ENCODE measurements around the gene BCR. TPM values are rescaled to one million over a fixed set of nuclear protein-coding genes. Genes with fewer than 3 reads are reported as not detected.
A peak's percentile ranks its signal among the peaks of the same experiment; 100 is the strongest.

Gene BCR
- total and polyA plus RNA-seq, 12 donors = 10.9 to 33.4 (median 25.8) TPM

DNA sequence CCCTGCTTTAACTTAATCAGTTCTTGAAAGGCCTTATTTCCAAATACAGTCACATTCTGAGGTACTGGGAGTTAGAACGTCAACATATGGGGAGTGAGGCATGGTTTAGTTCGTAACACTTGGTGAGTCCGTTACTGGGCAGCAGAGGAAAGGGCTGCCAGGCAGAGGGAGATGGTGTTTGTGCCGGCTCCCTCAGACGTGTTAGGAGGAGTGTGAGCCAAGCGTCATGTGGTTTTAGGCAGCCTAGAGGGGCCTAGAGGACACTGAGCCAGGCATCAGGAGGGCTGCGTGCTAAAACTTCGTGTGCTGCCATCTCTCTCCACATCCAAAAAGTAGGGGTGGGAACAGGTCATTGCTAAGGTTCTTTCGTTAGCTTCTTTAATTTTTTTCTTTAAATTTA lies 10.2 kb downstream of the BCR start:
- Histone ChIP-seq H3K36me3 (peaks cover 0 to 24% (median 0%) of the 10 kb centered on the region in 9 donors), H3K27ac (peak overlapping the region in 1 of 10 donors; percentile 3), H3K9me3 (no peaks in the 10 kb centered on the region), H3K4me3 (no peak overlapping the region), H3K4me1 (peaks cover 0 to 55% (median 34%) of the 10 kb centered on the region in 9 donors), H3K27me3 (no peaks in the 10 kb centered on the region)
- intact Hi-C loops (cut with DNase I) = no loop called here
- peak; percentile 32 to 85 (median 56) for ATAC-seq
- 69 to 78% methylated on average over 9 of the region's 9 CpGs for whole genome bisulfite sequencing, 2 donors
- TF ChIP-seq, protein P1, sequence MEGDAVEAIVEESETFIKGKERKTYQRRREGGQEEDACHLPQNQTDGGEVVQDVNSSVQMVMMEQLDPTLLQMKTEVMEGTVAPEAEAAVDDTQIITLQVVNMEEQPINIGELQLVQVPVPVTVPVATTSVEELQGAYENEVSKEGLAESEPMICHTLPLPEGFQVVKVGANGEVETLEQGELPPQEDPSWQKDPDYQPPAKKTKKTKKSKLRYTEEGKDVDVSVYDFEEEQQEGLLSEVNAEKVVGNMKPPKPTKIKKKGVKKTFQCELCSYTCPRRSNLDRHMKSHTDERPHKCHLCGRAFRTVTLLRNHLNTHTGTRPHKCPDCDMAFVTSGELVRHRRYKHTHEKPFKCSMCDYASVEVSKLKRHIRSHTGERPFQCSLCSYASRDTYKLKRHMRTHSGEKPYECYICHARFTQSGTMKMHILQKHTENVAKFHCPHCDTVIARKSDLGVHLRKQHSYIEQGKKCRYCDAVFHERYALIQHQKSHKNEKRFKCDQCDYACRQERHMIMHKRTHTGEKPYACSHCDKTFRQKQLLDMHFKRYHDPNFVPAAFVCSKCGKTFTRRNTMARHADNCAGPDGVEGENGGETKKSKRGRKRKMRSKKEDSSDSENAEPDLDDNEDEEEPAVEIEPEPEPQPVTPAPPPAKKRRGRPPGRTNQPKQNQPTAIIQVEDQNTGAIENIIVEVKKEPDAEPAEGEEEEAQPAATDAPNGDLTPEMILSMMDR (IDR thresholded peaks at IDR 0.05) = no peak
- no peak for DNase-seq

DNA sequence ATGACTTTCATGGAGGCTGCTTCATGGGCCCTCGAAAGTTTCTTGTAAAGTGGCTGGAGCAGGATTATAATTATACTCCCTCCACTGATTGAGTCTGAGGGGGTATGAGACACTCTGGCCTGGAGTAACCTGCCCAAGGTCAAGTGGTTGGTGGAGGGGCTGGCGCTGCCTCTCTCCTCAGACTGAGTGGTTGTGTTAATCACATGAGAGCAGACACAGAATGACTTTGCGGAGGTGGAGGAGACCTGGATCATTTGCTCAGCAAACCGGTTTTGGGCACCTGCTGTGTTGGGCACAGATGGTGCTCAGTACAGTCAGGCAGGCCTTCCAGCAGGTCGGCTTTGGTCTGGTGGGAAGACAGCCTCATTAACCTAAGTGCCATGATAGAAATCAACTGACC lies 11.8 kb downstream of the BCR start:
- H3K9me3 ChIP-seq = no peaks in the 10 kb centered on the region
- TF ChIP-seq, protein P1 (IDR thresholded peaks at IDR 0.05) = no peak
- DNase-seq = no peak
- ATAC-seq = peak in 6 of 8 donors; percentile 11 to 67 (median 54)
- WGBS, 2 donors = 47 to 72% methylated on average over 5 of the region's 5 CpGs
- peaks cover 0 to 28% (median 0%) of the 10 kb centered on the region in 9 donors for H3K36me3 ChIP-seq
- no peaks in the 10 kb centered on the region for H3K27me3 ChIP-seq
- intact Hi-C loops (cut with DNase I) = no loop called here
- peak overlapping the region in 1 of 10 donors; percentile 15 for H3K27ac ChIP-seq
- peaks cover 0 to 64% (median 33%) of the 10 kb centered on the region in 9 donors for H3K4me1 ChIP-seq
- no peak overlapping the region for H3K4me3 ChIP-seq

DNA sequence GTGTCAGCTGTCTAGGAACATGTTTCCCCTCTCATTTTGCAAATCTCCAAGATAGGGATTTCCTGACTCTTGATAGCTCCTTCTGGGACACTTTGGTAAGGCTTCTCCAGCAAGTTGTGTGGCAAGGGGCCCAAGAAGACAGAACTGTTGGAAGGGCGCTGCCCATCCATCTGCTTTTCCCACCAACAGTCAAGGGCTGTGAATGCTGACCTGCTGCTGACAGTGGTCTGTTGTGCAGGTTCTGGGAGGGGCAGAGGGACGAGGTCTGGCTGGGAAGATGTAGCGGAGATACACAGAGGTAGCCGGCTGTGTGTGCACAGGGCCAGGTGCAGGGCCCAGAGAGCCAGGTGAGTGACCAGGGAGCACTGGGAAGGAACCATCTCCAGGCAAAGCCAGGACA lies 12.2 kb downstream of the BCR start:
- Histone ChIP-seq H3K9me3 (no peaks in the 10 kb centered on the region), H3K27ac (peak overlapping the region in 1 of 10 donors; percentile 15), H3K36me3 (peaks cover 0 to 28% (median 0%) of the 10 kb centered on the region in 9 donors), H3K4me3 (no peak overlapping the region), H3K4me1 (peaks cover 0 to 63% (median 33%) of the 10 kb centered on the region in 9 donors), H3K27me3 (no peaks in the 10 kb centered on the region)
- TF ChIP-seq, protein P1 (IDR thresholded peaks at IDR 0.05) = no peak
- WGBS, 2 donors = 96 to 97% methylated on average over 4 of the region's 4 CpGs
- ATAC-seq (peak in 1 of 8 donors; percentile 49), DNase-seq (no peak)
- intact Hi-C loops (cut with DNase I) = no loop called here

DNA sequence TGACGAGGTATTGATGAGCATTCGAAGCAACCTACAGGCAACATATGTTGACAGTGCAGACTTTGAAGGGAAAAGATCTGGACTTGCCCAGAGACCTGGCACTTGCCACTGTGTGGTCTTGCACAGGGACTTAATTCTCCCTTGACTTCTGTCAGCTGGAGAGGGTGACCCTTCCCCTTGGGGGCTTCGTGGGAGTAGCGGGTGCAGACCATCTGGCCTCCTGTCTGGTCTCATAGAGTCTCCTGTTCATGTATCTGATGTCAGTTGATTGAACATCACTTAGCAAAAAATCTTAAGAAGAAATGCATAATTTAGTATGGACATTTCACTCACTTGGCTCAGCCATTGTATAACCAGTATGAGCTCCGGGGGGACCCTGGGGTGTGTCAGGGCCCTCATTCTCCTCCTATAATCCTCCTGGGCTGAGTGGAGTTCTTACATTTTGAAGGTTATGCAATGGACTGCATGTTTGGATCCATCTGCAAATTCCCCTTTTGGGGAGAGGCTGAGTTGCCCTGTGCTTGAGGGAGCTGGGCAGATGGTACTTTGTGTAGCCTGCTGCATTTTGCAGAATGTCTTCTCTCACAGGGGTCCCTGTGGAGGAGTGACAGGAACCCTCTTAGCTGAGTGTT lies 13.0 kb downstream of the BCR start:
- no peak overlapping the region for H3K27ac ChIP-seq
- WGBS, 2 donors = 94% methylated on average over 5 of the region's 5 CpGs
- DNase-seq = no peak

More for the DNA sequence above, 13.0 kb downstream of the BCR start:
- Histone ChIP-seq H3K27me3 (no peaks in the 10 kb centered on the region), H3K36me3 (peaks cover 0 to 22% (median 0%) of the 10 kb centered on the region in 9 donors), H3K9me3 (no peaks in the 10 kb centered on the region), H3K4me3 (no peak overlapping the region), H3K4me1 (peaks cover 0 to 62% (median 33%) of the 10 kb centered on the region in 9 donors)
- peak in 1 of 8 donors; percentile 17 for ATAC-seq
- intact Hi-C loops (cut with DNase I) = no loop called here
- TF ChIP-seq, protein P1 (IDR thresholded peaks at IDR 0.05) = no peak
